ENCODE measurements around the gene GALNT17.
A peak's percentile ranks its signal among the peaks of the same experiment; 100 is the strongest.
"Not testable (repeated sequence)": the region's sequence is repeated elsewhere in the genome, so short reads cannot be mapped to it uniquely, and the experiment has no call there.

The GALNT17 gene

DNA sequence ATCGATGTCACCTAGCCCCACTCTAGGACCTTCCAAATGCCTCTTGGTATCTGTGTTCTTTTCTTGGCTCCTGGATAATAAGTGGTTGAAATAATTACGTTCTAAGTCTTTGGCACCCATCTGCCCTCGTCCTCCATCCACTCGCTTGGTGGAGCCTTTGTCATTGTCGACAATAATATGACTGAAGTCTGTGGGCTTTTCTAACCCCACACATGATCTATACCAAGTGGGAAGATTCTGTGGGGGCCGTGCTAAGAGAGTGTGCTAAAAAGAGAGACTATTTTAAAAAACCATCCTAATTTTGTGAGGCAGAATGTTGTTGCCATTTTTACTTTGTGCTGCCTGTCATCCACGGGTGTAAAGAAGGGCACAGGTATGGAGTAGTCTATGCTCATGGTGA lies 113.1 kb downstream of the GALNT17 start:
- Histone ChIP-seq H3K36me3 (ENCODE audit: control insufficient read depth, insufficient read depth, low read length) (no peaks in the 10 kb centered on the region), H3K27me3 (ENCODE audit: control insufficient read depth, insufficient read depth, low read length) (no peaks in the 10 kb centered on the region), H3K4me1 (ENCODE audit: control insufficient read depth, insufficient read depth, low read length) (no peaks in the 10 kb centered on the region), H3K4me3 (ENCODE audit: low read length) (no peak overlapping the region), H3K27ac (ENCODE audit: low read depth, low read length) (no peak overlapping the region), H3K9ac (ENCODE audit: low read length) (no peak overlapping the region)

DNA sequence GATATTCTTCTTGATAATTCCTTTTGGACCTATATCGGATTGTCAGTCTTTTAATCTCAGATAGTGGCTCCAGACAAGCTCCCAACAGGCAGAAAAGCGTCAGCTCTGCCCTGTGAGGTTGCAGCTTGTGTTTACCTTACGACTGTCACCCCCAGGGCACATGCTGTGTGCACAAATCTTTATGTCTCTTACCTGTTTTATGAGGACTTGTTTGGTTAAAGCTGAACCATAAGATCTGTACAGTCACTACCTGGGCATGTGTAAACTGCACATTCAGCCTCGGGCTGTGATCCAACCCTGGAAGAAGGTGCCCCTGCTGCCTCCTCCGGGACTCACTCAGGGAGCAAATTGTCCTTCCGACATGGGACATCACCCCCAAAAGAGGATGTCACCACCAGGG lies 119.8 kb downstream of the GALNT17 start:
- no peak overlapping the region for H3K4me3 ChIP-seq (ENCODE audit: low read length)
- no peaks in the 10 kb centered on the region for H3K27me3 ChIP-seq (ENCODE audit: control insufficient read depth, insufficient read depth, low read length)
- no peaks in the 10 kb centered on the region for H3K4me1 ChIP-seq (ENCODE audit: control insufficient read depth, insufficient read depth, low read length)
- no peak overlapping the region for H3K27ac ChIP-seq (ENCODE audit: low read depth, low read length)
- no peak overlapping the region for H3K9ac ChIP-seq (ENCODE audit: low read length)
- no peaks in the 10 kb centered on the region for H3K36me3 ChIP-seq (ENCODE audit: control insufficient read depth, insufficient read depth, low read length)

DNA sequence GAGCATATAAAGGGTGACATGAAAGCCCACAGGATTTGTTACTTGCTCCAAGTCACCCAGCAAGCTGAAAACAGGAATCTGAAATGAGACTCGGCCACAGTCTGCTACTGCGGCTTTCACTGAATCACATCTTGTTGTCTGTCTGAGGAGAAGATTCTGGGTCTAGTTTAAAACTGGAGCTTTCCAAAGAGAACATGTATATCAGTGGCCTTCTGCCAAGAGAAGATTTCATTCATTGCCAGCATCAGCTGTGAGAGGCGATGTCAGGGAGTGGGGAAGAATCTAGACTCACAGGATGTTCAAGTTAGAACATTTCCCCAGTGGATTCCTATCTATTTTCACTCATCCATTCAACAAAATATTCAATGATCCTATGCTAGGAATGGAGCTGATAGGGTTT lies 122.8 kb downstream of the GALNT17 start:
- Histone ChIP-seq H3K27me3 (ENCODE audit: control insufficient read depth, insufficient read depth, low read length) (no peaks in the 10 kb centered on the region), H3K36me3 (ENCODE audit: control insufficient read depth, insufficient read depth, low read length) (no peaks in the 10 kb centered on the region), H3K9ac (ENCODE audit: low read length) (no peak overlapping the region), H3K27ac (ENCODE audit: low read depth, low read length) (no peak overlapping the region), H3K4me3 (ENCODE audit: low read length) (no peak overlapping the region), H3K4me1 (ENCODE audit: control insufficient read depth, insufficient read depth, low read length) (no peaks in the 10 kb centered on the region)

GRCh38 chr7:71255537-71256178 lies 123.7 kb downstream of the GALNT17 start:
- Histone ChIP-seq H3K4me3 (ENCODE audit: low read length) (no peak overlapping the region), H3K27me3 (ENCODE audit: control insufficient read depth, insufficient read depth, low read length) (no peaks in the 10 kb centered on the region), H3K4me1 (ENCODE audit: control insufficient read depth, insufficient read depth, low read length) (no peaks in the 10 kb centered on the region), H3K27ac (ENCODE audit: low read depth, low read length) (no peak overlapping the region), H3K36me3 (ENCODE audit: control insufficient read depth, insufficient read depth, low read length) (no peaks in the 10 kb centered on the region), H3K9ac (ENCODE audit: low read length) (no peak overlapping the region)

DNA sequence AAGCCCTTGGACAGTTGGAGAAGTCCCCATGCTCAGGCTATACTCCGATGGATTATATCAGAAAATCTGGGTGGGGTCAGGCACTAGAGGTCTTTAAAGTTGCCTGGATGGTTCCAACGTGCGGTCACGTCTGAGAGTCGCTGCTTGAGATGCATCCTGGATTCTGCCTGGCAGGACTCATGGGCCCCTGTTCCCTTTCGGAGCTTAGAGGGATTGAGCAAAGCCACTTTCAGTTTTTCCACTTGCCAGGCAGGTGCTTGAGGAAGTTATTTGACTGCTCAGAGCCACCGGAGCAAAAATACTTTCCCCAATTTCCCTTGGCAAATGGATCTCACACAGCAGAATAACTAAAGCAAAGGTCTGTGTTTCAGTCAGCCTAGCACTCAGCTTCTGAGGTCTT lies 129.1 kb downstream of the GALNT17 start:
- H3K4me3 ChIP-seq (ENCODE audit: low read length) = no peak overlapping the region
- H3K9ac ChIP-seq (ENCODE audit: low read length) = no peak overlapping the region
- no peaks in the 10 kb centered on the region for H3K4me1 ChIP-seq (ENCODE audit: control insufficient read depth, insufficient read depth, low read length)
- H3K36me3 ChIP-seq (ENCODE audit: control insufficient read depth, insufficient read depth, low read length) = no peaks in the 10 kb centered on the region
- H3K27me3 ChIP-seq (ENCODE audit: control insufficient read depth, insufficient read depth, low read length) = no peaks in the 10 kb centered on the region
- no peak overlapping the region for H3K27ac ChIP-seq (ENCODE audit: low read depth, low read length)

- H3K9ac ChIP-seq (ENCODE audit: low read length); H3K27ac ChIP-seq (ENCODE audit: low read depth, low read length); H3K36me3 ChIP-seq (ENCODE audit: control insufficient read depth, insufficient read depth, low read length); H3K4me3 ChIP-seq (ENCODE audit: low read length); H3K27me3 ChIP-seq (ENCODE audit: control insufficient read depth, insufficient read depth, low read length); H3K4me1 ChIP-seq (ENCODE audit: control insufficient read depth, insufficient read depth, low read length): not testable (repeated sequence)
Measured at GRCh38 chr7:71262834-71263233, 130.9 kb downstream of the GALNT17 start.

DNA sequence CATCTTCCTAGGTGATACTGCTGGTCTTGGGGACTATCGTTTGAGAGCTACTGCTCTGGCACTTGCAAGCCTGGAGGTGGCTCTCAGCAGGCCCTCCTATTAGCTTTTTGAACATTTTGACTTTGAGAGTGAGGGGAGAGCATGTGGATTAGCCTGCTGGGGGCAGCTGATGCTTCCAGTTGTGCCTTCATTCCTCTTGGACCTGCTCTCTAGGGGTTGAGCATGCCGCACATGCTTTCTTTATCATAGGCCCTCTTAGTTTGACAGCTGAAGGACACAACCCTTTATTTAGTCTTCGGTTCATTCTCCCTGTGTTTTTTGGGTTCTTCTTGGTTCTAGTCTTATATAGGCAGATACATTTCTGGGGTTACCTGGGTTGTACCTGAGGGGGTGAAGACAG lies 132.1 kb downstream of the GALNT17 start:
- Histone ChIP-seq H3K4me3 (ENCODE audit: low read length) (no peak overlapping the region), H3K4me1 (ENCODE audit: control insufficient read depth, insufficient read depth, low read length) (peaks cover 2% of the 10 kb centered on the region), H3K9ac (ENCODE audit: low read length) (no peak overlapping the region), H3K27ac (ENCODE audit: low read depth, low read length) (no peak overlapping the region), H3K36me3 (ENCODE audit: control insufficient read depth, insufficient read depth, low read length) (no peaks in the 10 kb centered on the region), H3K27me3 (ENCODE audit: control insufficient read depth, insufficient read depth, low read length) (no peaks in the 10 kb centered on the region)

GRCh38 chr7:71266912-71267311 lies 135.0 kb downstream of the GALNT17 start:
- H3K4me1 ChIP-seq (ENCODE audit: control insufficient read depth, insufficient read depth, low read length) = peaks cover 12% of the 10 kb centered on the region
- no peaks in the 10 kb centered on the region for H3K36me3 ChIP-seq (ENCODE audit: control insufficient read depth, insufficient read depth, low read length)
- no peaks in the 10 kb centered on the region for H3K27me3 ChIP-seq (ENCODE audit: control insufficient read depth, insufficient read depth, low read length)
- no peak overlapping the region for H3K27ac ChIP-seq (ENCODE audit: low read depth, low read length)
- H3K9ac ChIP-seq (ENCODE audit: low read length) = no peak overlapping the region
- no peak overlapping the region for H3K4me3 ChIP-seq (ENCODE audit: low read length)

DNA sequence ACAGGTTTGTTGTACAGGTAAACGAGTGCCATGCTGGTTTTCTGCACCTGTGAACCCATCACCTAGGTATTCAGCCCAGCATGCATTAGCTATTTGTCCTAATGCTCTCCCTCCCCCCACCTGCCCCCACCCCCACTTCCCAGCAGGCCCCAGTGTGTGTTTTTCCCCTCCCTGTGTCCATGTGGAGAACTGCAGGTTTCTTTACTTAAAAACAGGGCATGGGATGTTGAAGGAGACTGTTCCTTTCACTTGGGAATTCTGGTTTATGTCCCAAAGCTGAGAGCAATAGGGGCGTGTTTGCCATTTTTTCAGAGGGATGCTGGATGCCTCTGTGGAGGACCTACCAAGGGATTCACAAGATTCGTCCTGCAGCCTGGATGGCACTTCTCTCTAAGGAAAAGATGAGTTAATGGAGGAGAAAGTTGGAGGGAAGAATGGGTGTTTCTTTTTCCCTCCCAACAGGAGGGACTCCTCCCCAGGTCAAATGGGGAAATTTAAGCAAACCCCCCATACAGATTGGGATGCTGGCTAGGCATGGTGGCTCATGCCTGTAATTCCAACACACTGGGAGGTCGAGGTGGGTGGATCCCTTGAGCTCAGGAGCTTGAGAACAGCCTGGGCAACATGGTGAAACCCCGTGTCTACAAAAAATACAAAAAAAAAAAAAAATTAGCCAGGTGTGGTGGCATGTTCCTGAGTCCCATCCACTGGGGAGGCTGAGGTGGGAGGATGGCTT lies 136.0 kb downstream of the GALNT17 start:
- Histone ChIP-seq H3K36me3 (ENCODE audit: control insufficient read depth, insufficient read depth, low read length) (no peaks in the 10 kb centered on the region), H3K27me3 (ENCODE audit: control insufficient read depth, insufficient read depth, low read length) (no peaks in the 10 kb centered on the region), H3K4me3 (ENCODE audit: low read length) (no peak overlapping the region), H3K4me1 (ENCODE audit: control insufficient read depth, insufficient read depth, low read length) (peaks cover 19% of the 10 kb centered on the region), H3K27ac (ENCODE audit: low read depth, low read length) (no peak overlapping the region), H3K9ac (ENCODE audit: low read length) (no peak overlapping the region)

GRCh38 chr7:71270558-71270957 lies 138.6 kb downstream of the GALNT17 start:
- no peak overlapping the region for H3K4me3 ChIP-seq (ENCODE audit: low read length)
- peak overlapping the region; percentile 64 for H3K27ac ChIP-seq (ENCODE audit: low read depth, low read length)
- H3K36me3 ChIP-seq (ENCODE audit: control insufficient read depth, insufficient read depth, low read length) = no peaks in the 10 kb centered on the region
- peaks cover 29% of the 10 kb centered on the region for H3K4me1 ChIP-seq (ENCODE audit: control insufficient read depth, insufficient read depth, low read length)
- H3K9ac ChIP-seq (ENCODE audit: low read length) = no peak overlapping the region
- no peaks in the 10 kb centered on the region for H3K27me3 ChIP-seq (ENCODE audit: control insufficient read depth, insufficient read depth, low read length)

DNA sequence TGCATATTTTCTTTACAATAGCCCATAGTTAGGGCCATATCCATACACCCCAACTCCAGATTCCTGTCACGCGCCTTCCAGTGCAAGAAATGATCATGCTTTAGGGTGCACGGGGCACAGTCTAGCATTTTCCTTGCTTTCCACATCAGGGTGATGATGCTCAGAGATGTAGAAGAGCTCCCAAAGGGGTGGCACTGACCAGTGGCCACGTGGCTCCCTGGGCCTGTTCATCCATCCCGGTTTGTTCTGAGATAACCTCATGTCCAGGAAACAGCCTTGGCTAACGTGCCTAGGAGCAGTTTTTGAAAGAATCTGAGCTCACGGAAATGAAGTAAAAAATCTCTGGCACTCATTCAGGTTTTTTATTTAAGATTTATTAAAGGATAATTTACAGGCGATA lies 139.3 kb downstream of the GALNT17 start:
- H3K4me1 ChIP-seq (ENCODE audit: control insufficient read depth, insufficient read depth, low read length) = peaks cover 29% of the 10 kb centered on the region
- peak overlapping the region; percentile 64 for H3K27ac ChIP-seq (ENCODE audit: low read depth, low read length)

GRCh38 chr7:71272509-71273490 lies 140.9 kb downstream of the GALNT17 start:
- Histone ChIP-seq H3K36me3 (ENCODE audit: control insufficient read depth, insufficient read depth, low read length) (no peaks in the 10 kb centered on the region), H3K27ac (ENCODE audit: low read depth, low read length) (peak overlapping the region; percentile 74), H3K4me3 (ENCODE audit: low read length) (no peak overlapping the region), H3K27me3 (ENCODE audit: control insufficient read depth, insufficient read depth, low read length) (no peaks in the 10 kb centered on the region), H3K4me1 (ENCODE audit: control insufficient read depth, insufficient read depth, low read length) (peaks cover 27% of the 10 kb centered on the region), H3K9ac (ENCODE audit: low read length) (no peak overlapping the region)

More for the DNA sequence above, 139.3 kb downstream of the GALNT17 start:
- Histone ChIP-seq H3K27me3 (ENCODE audit: control insufficient read depth, insufficient read depth, low read length) (no peaks in the 10 kb centered on the region), H3K9ac (ENCODE audit: low read length) (no peak overlapping the region), H3K36me3 (ENCODE audit: control insufficient read depth, insufficient read depth, low read length) (no peaks in the 10 kb centered on the region), H3K4me3 (ENCODE audit: low read length) (no peak overlapping the region)
